Measurements from ENCODE around the gene OLFML1.

The OLFML1 gene

GRCh38 chr11:7489376-7489775 lies 4.1 kb downstream of the OLFML1 start:
- no peaks in the 10 kb centered on the region for H3K27me3 ChIP-seq (ENCODE audit: control insufficient read depth in 1 of 2, insufficient read depth in 1 of 2, low read length in 2 of 2)
- no peak overlapping the region for H2BK12ac ChIP-seq (ENCODE audit: low read length in 2 of 2)
- no peak overlapping the region for H2AK5ac ChIP-seq (ENCODE audit: low read length, severe bottlenecking)
- no peak overlapping the region for H3K4ac ChIP-seq (ENCODE audit: low read depth in 1 of 2, low read length in 2 of 2)
- H2BK5ac ChIP-seq (ENCODE audit: low read depth, low read length, poor library complexity, severe bottlenecking): no peak overlapping the region
- no peak overlapping the region for H2BK120ac ChIP-seq (ENCODE audit: low read depth, low read length)
- no peak overlapping the region for H4K91ac ChIP-seq (ENCODE audit: low read length)
- peaks cover 0 to 41% of the 10 kb centered on the region in 2 experiments for H3K36me3 ChIP-seq (ENCODE audit: control insufficient read depth in 1 of 2, insufficient read depth in 2 of 2, low read depth in 1 of 2, low read length in 2 of 2)
- no peak overlapping the region for H3K4me3 ChIP-seq (ENCODE audit: insufficient read depth in 1 of 2, low read depth in 1 of 2, low read length in 2 of 2)
- no peak for DNase-seq
- WGBS: 75% methylated on average over 2 of the region's 2 CpGs
- H4K8ac ChIP-seq (ENCODE audit: low read length): no peak overlapping the region
- no peak overlapping the region for H2AFZ ChIP-seq (ENCODE audit: low read depth, low read length)
- H3K14ac ChIP-seq (ENCODE audit: low read length in 2 of 2): no peak overlapping the region
- H3K23ac ChIP-seq (ENCODE audit: low read length in 2 of 2): no peak overlapping the region
- no peak overlapping the region for H3K18ac ChIP-seq (ENCODE audit: low read depth in 1 of 2, low read length in 2 of 2)
- no peaks in the 10 kb centered on the region for H3K79me1 ChIP-seq (replicated peaks; ENCODE audit: low read length, poor library complexity, severe bottlenecking)
- no peaks in the 10 kb centered on the region for H3K4me1 ChIP-seq (ENCODE audit: control insufficient read depth, insufficient read depth, low read depth, low read length)
- H3K9me3 ChIP-seq (ENCODE audit: control insufficient read depth, low read length): no peaks in the 10 kb centered on the region
- no peak overlapping the region for H2BK15ac ChIP-seq (ENCODE audit: low read depth, poor library complexity, severe bottlenecking)
- no peak overlapping the region for H3K27ac ChIP-seq (ENCODE audit: low read length, poor library complexity, severe bottlenecking)
- peak overlapping the region; percentile 36 for H3K9ac ChIP-seq (ENCODE audit: low read length)
- no peak overlapping the region for H3K4me2 ChIP-seq (ENCODE audit: low read length, poor library complexity, severe bottlenecking)

DNA sequence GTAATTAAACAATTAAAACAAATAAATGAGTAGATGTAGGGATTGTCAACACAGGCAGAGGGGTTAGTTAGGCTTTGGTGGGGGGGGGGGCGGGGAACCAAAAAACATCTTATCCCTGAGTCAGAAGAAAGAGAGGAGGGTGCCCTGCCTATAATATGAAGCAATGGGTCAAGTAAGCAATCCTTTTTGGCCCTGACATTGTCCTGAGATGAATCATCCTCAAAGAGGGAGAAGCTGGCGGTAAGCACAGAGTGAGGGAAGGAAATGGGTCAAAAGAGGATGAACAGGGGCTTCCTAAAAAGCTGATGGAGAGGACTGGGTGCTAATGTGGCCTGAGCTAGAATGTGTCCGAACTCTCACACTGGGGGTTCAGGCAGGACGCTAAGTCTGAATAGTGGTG lies 4.7 kb downstream of the OLFML1 start:
- H3K4me2 ChIP-seq (ENCODE audit: low read length, poor library complexity, severe bottlenecking): no peak overlapping the region
- H2BK120ac ChIP-seq (ENCODE audit: low read depth, low read length): no peak overlapping the region
- no peak overlapping the region for H3K27ac ChIP-seq (ENCODE audit: low read length, poor library complexity, severe bottlenecking)
- peak overlapping the region; percentile 55 for H3K9ac ChIP-seq (ENCODE audit: low read length)
- peak overlapping the region in 1 of 2 experiments; percentile 52 for H3K4me3 ChIP-seq (ENCODE audit: insufficient read depth in 1 of 2, low read depth in 1 of 2, low read length in 2 of 2)
- no peak overlapping the region for H2AK5ac ChIP-seq (ENCODE audit: low read length, severe bottlenecking)
- H3K23ac ChIP-seq (ENCODE audit: low read length in 2 of 2): no peak overlapping the region
- no peak overlapping the region for H2BK5ac ChIP-seq (ENCODE audit: low read depth, low read length, poor library complexity, severe bottlenecking)
- H2BK12ac ChIP-seq (ENCODE audit: low read length in 2 of 2): no peak overlapping the region
- H3K9me3 ChIP-seq (ENCODE audit: control insufficient read depth, low read length): no peaks in the 10 kb centered on the region
- H3K14ac ChIP-seq (ENCODE audit: low read length in 2 of 2): no peak overlapping the region
- H3K27me3 ChIP-seq (ENCODE audit: control insufficient read depth in 1 of 2, insufficient read depth in 1 of 2, low read length in 2 of 2): no peaks in the 10 kb centered on the region
- H2AFZ ChIP-seq (ENCODE audit: low read depth, low read length): no peak overlapping the region
- no peak overlapping the region for H3K18ac ChIP-seq (ENCODE audit: low read depth in 1 of 2, low read length in 2 of 2)
- no peak overlapping the region for H4K8ac ChIP-seq (ENCODE audit: low read length)
- WGBS: 76% methylated on average over 4 of the region's 4 CpGs
- H3K4me1 ChIP-seq (ENCODE audit: control insufficient read depth, insufficient read depth, low read depth, low read length): no peaks in the 10 kb centered on the region
- DNase-seq: peak; percentile 9
- no peak overlapping the region for H4K91ac ChIP-seq (ENCODE audit: low read length)
- H3K79me1 ChIP-seq (replicated peaks; ENCODE audit: low read length, poor library complexity, severe bottlenecking): no peaks in the 10 kb centered on the region
- H2BK15ac ChIP-seq (ENCODE audit: low read depth, poor library complexity, severe bottlenecking): no peak overlapping the region
- peaks cover 0 to 46% of the 10 kb centered on the region in 2 experiments for H3K36me3 ChIP-seq (ENCODE audit: control insufficient read depth in 1 of 2, insufficient read depth in 2 of 2, low read depth in 1 of 2, low read length in 2 of 2)
- no peak overlapping the region for H3K4ac ChIP-seq (ENCODE audit: low read depth in 1 of 2, low read length in 2 of 2)

GRCh38 chr11:7490535-7490934 lies 5.2 kb downstream of the OLFML1 start:
- H3K4me3 ChIP-seq (ENCODE audit: insufficient read depth in 1 of 2, low read depth in 1 of 2, low read length in 2 of 2): peak overlapping the region in 1 of 2 experiments; percentile 52
- no peak overlapping the region for H2BK120ac ChIP-seq (ENCODE audit: low read depth, low read length)
- H3K14ac ChIP-seq (ENCODE audit: low read length in 2 of 2): peak overlapping the region in 1 of 2 experiments; percentile 29
- no peak overlapping the region for H3K4ac ChIP-seq (ENCODE audit: low read depth in 1 of 2, low read length in 2 of 2)
- 79% methylated on average over 1 of the region's 1 CpG for WGBS
- H4K8ac ChIP-seq (ENCODE audit: low read length): no peak overlapping the region
- no peak overlapping the region for H3K27ac ChIP-seq (ENCODE audit: low read length, poor library complexity, severe bottlenecking)
- H2BK12ac ChIP-seq (ENCODE audit: low read length in 2 of 2): no peak overlapping the region
- H2BK15ac ChIP-seq (ENCODE audit: low read depth, poor library complexity, severe bottlenecking): no peak overlapping the region
- DNase-seq: no peak
- no peak overlapping the region for H3K18ac ChIP-seq (ENCODE audit: low read depth in 1 of 2, low read length in 2 of 2)
- H3K4me2 ChIP-seq (ENCODE audit: low read length, poor library complexity, severe bottlenecking): no peak overlapping the region
- peak overlapping the region; percentile 55 for H3K9ac ChIP-seq (ENCODE audit: low read length)
- H2BK5ac ChIP-seq (ENCODE audit: low read depth, low read length, poor library complexity, severe bottlenecking): no peak overlapping the region
- H3K23ac ChIP-seq (ENCODE audit: low read length in 2 of 2): no peak overlapping the region
- H2AK5ac ChIP-seq (ENCODE audit: low read length, severe bottlenecking): no peak overlapping the region
- H4K91ac ChIP-seq (ENCODE audit: low read length): no peak overlapping the region
- H3K36me3 ChIP-seq (ENCODE audit: control insufficient read depth in 1 of 2, insufficient read depth in 2 of 2, low read depth in 1 of 2, low read length in 2 of 2): peaks cover 0 to 51% of the 10 kb centered on the region in 2 experiments
- H3K79me1 ChIP-seq (replicated peaks; ENCODE audit: low read length, poor library complexity, severe bottlenecking): no peaks in the 10 kb centered on the region
- no peak overlapping the region for H2AFZ ChIP-seq (ENCODE audit: low read depth, low read length)
- H3K4me1 ChIP-seq (ENCODE audit: control insufficient read depth, insufficient read depth, low read depth, low read length): no peaks in the 10 kb centered on the region
- no peaks in the 10 kb centered on the region for H3K9me3 ChIP-seq (ENCODE audit: control insufficient read depth, low read length)
- no peaks in the 10 kb centered on the region for H3K27me3 ChIP-seq (ENCODE audit: control insufficient read depth in 1 of 2, insufficient read depth in 1 of 2, low read length in 2 of 2)

GRCh38 chr11:7492253-7492652 lies 6.9 kb downstream of the OLFML1 start:
- H3K4me2 ChIP-seq (ENCODE audit: low read length, poor library complexity, severe bottlenecking): no peak overlapping the region
- no peaks in the 10 kb centered on the region for H3K4me1 ChIP-seq (ENCODE audit: control insufficient read depth, insufficient read depth, low read depth, low read length)
- H3K4me3 ChIP-seq (ENCODE audit: insufficient read depth in 1 of 2, low read depth in 1 of 2, low read length in 2 of 2): no peak overlapping the region
- no peaks in the 10 kb centered on the region for H3K27me3 ChIP-seq (ENCODE audit: control insufficient read depth in 1 of 2, insufficient read depth in 1 of 2, low read length in 2 of 2)
- H4K8ac ChIP-seq (ENCODE audit: low read length): peak overlapping the region; percentile 38
- H3K18ac ChIP-seq (ENCODE audit: low read depth in 1 of 2, low read length in 2 of 2): no peak overlapping the region
- no peak overlapping the region for H2BK120ac ChIP-seq (ENCODE audit: low read depth, low read length)
- no peak overlapping the region for H3K14ac ChIP-seq (ENCODE audit: low read length in 2 of 2)
- no CpG with 5 or more reads among the region's 1 CpG for WGBS
- no peaks in the 10 kb centered on the region for H3K9me3 ChIP-seq (ENCODE audit: control insufficient read depth, low read length)
- H2AFZ ChIP-seq (ENCODE audit: low read depth, low read length): no peak overlapping the region
- no peak overlapping the region for H3K9ac ChIP-seq (ENCODE audit: low read length)
- H3K4ac ChIP-seq (ENCODE audit: low read depth in 1 of 2, low read length in 2 of 2): no peak overlapping the region
- peaks cover 0 to 58% of the 10 kb centered on the region in 2 experiments for H3K36me3 ChIP-seq (ENCODE audit: control insufficient read depth in 1 of 2, insufficient read depth in 2 of 2, low read depth in 1 of 2, low read length in 2 of 2)
- no peak overlapping the region for H3K23ac ChIP-seq (ENCODE audit: low read length in 2 of 2)
- H3K79me1 ChIP-seq (replicated peaks; ENCODE audit: low read length, poor library complexity, severe bottlenecking): no peaks in the 10 kb centered on the region
- no peak overlapping the region for H2BK5ac ChIP-seq (ENCODE audit: low read depth, low read length, poor library complexity, severe bottlenecking)
- H2BK12ac ChIP-seq (ENCODE audit: low read length in 2 of 2): no peak overlapping the region
- no peak for DNase-seq
- no peak overlapping the region for H3K27ac ChIP-seq (ENCODE audit: low read length, poor library complexity, severe bottlenecking)
- no peak overlapping the region for H2AK5ac ChIP-seq (ENCODE audit: low read length, severe bottlenecking)
- H4K91ac ChIP-seq (ENCODE audit: low read length): no peak overlapping the region
- H2BK15ac ChIP-seq (ENCODE audit: low read depth, poor library complexity, severe bottlenecking): no peak overlapping the region

All from mesenchymal stem cell (in vitro differentiated cells and primary cell).